Lung (tissue), 12 donors: Measurements from ENCODE around the gene TANGO6. TPM values are rescaled to one million over a fixed set of nuclear protein-coding genes. Genes with fewer than 3 reads are reported as not detected.

Experiments used
- ATAC-seq: fragments of 200-7000 bp; cut with Tn5 transposase; one replicate; pipeline ENCODE4 v1.9.1; 2020; ENCODE audit warnings: moderate number of reproducible peaks; ENCODE audit not compliant: insufficient read depth, low FRiP score
- DNase-seq, 3 donors: peaks; one replicate each; pipeline ENCODE4 v3.0.0-alpha.2; 2013 to 2017
- H3K27ac ChIP-seq, 2 donors: one replicate each; pipeline ENCODE4 v1.5.1; 2013; ENCODE audit warnings: mild to moderate bottlenecking in 2 of 2, moderate library complexity in 2 of 2, control low read depth in 1 of 2, inconsistent platforms in 1 of 2, low read depth in 1 of 2, low read length in 1 of 2
- H3K27me3 ChIP-seq, 3 donors: one replicate each; pipeline ENCODE4 v1.5.1; 2013; ENCODE audit warnings: low read length in 2 of 3; ENCODE audit not compliant: control insufficient read depth in 3 of 3, insufficient read depth in 3 of 3
- H3K36me3 ChIP-seq, 4 donors: one replicate each; pipeline ENCODE4 v1.5.1; 2013; ENCODE audit warnings: low read length in 4 of 4, mild to moderate bottlenecking in 1 of 4, moderate library complexity in 1 of 4; ENCODE audit not compliant: control insufficient read depth in 4 of 4, insufficient read depth in 4 of 4
- H3K4me1 ChIP-seq, 5 donors: one replicate each; pipeline ENCODE4 v1.5.1; 2013; ENCODE audit warnings: low read length in 5 of 5, mild to moderate bottlenecking in 2 of 5, moderate library complexity in 1 of 5; ENCODE audit not compliant: control insufficient read depth in 5 of 5, insufficient read depth in 5 of 5
- H3K4me3 ChIP-seq: one replicate; pipeline ENCODE4 v1.5.1; 2013; ENCODE audit warnings: mild to moderate bottlenecking, control low read depth, moderate library complexity
- H3K9ac ChIP-seq, 2 donors: one replicate each; pipeline ENCODE4 v1.5.1; 2013; ENCODE audit warnings: low read length in 2 of 2, control low read depth in 1 of 2; ENCODE audit not compliant: insufficient read depth in 1 of 2
- H3K9me3 ChIP-seq, 4 donors: one replicate each; pipeline ENCODE4 v1.5.1; 2013; ENCODE audit warnings: low read length in 3 of 4, mild to moderate bottlenecking in 1 of 4, moderate library complexity in 1 of 4; ENCODE audit not compliant: control insufficient read depth in 4 of 4, insufficient read depth in 3 of 4
- WGBS, 2 donors: extraction: QIAGEN DNeasy Blood & Tissue Kit; methylation state at CpG; one replicate each; pipeline ENCODE4 v1.1.7; 2013; 5-methylcytosine and 5-hydroxymethylcytosine counted together
- polyA plus RNA-seq, 2 donors: library from polyadenylated mRNA; stranded (reverse); fragments of 200-250 nt; gene quantifications; one replicate each; pipeline ENCODE4 v1.2.1, GENCODE V29; 2013
- total RNA-seq, 2 donors: library from RNA; depleted of rRNA in 1 of 2; stranded (reverse); fragments of >200 nt in 1 of 2; gene quantifications; one replicate each; pipeline ENCODE4 v1.2.1, GENCODE V29; 2014 to 2021
- TF ChIP-seq, protein P1 (sequence below): IDR thresholded peaks from 2 replicates; pipeline ENCODE4 v1.5.1; 2012; ENCODE audit warnings: mild to moderate bottlenecking; ENCODE audit errors: control extremely low read depth, extremely low read depth
- donor health status: control.
- donor health status: control.
- donor health status: Bipolar disorder and iron deficiency.
- donor health status: healthy.
- donor health status: DM: yes; HTN: yes; CAD: no.

TANGO6 gene
- total and polyA plus RNA-seq, 4 donors, result 2.3 to 19.3 (median 11.9) TPM

GRCh38 chr16:68997564-68997963 lies 154.2 kb downstream of the TANGO6 start:
- no peak overlapping the region for H3K9ac ChIP-seq
- DNase-seq (no peak), ATAC-seq (no peak)
- no peak overlapping the region for H3K4me3 ChIP-seq
- no peaks in the 10 kb centered on the region for H3K36me3 ChIP-seq
- no peaks in the 10 kb centered on the region for H3K27me3 ChIP-seq
- H3K27ac ChIP-seq, result no peak overlapping the region
- H3K4me1 ChIP-seq, result peaks cover 0 to 4% (median 0%) of the 10 kb centered on the region in 5 donors
- H3K9me3 ChIP-seq, result no peaks in the 10 kb centered on the region
- 92 to 94% methylated on average over 1 of the region's 1 CpG for WGBS, 2 donors
- TF ChIP-seq, protein P1, sequence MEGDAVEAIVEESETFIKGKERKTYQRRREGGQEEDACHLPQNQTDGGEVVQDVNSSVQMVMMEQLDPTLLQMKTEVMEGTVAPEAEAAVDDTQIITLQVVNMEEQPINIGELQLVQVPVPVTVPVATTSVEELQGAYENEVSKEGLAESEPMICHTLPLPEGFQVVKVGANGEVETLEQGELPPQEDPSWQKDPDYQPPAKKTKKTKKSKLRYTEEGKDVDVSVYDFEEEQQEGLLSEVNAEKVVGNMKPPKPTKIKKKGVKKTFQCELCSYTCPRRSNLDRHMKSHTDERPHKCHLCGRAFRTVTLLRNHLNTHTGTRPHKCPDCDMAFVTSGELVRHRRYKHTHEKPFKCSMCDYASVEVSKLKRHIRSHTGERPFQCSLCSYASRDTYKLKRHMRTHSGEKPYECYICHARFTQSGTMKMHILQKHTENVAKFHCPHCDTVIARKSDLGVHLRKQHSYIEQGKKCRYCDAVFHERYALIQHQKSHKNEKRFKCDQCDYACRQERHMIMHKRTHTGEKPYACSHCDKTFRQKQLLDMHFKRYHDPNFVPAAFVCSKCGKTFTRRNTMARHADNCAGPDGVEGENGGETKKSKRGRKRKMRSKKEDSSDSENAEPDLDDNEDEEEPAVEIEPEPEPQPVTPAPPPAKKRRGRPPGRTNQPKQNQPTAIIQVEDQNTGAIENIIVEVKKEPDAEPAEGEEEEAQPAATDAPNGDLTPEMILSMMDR, result no peak

DNA sequence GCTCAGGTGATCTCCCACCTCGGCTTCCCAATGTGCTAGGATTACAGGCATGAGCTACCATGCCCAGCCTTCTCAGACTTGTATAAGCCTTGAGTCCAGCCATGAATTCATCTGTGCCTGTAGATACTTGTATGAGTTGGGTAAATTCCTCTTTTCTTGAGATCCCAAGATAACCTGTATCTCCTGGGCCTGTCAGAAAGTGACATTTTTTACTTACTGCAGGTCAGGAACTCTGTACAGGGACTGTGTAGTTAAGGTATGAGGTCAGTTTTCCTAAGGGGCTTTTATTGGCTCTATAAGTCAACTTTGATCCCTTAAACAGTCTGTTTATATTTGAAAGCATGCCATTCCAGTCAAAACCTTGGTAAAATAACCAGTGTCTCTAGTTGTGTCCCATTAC lies 155.8 kb downstream of the TANGO6 start:
- H3K9ac ChIP-seq, result no peak overlapping the region
- TF ChIP-seq, protein P1, result no peak
- 95 to 97% methylated on average over 1 of the region's 1 CpG for WGBS, 2 donors
- H3K4me3 ChIP-seq, result no peak overlapping the region
- H3K27me3 ChIP-seq, result no peaks in the 10 kb centered on the region
- no peaks in the 10 kb centered on the region for H3K36me3 ChIP-seq
- H3K4me1 ChIP-seq, result peaks cover 0 to 4% (median 0%) of the 10 kb centered on the region in 5 donors
- DNase-seq (no peak), ATAC-seq (no peak)
- H3K9me3 ChIP-seq, result peaks cover 0 to 7% (median 0%) of the 10 kb centered on the region in 4 donors
- no peak overlapping the region for H3K27ac ChIP-seq

GRCh38 chr16:69003500-69003899 lies 160.2 kb downstream of the TANGO6 start:
- TF ChIP-seq, protein P1, result no peak
- H3K9ac ChIP-seq, result no peak overlapping the region
- ATAC-seq (no peak), DNase-seq (peak in 1 of 3 donors; percentile 14)
- no peaks in the 10 kb centered on the region for H3K4me1 ChIP-seq
- no peak overlapping the region for H3K27ac ChIP-seq
- peaks cover 0 to 7% (median 0%) of the 10 kb centered on the region in 4 donors for H3K9me3 ChIP-seq
- no peak overlapping the region for H3K4me3 ChIP-seq
- 89 to 92% methylated on average over 1 of the region's 1 CpG for WGBS, 2 donors
- H3K36me3 ChIP-seq, result no peaks in the 10 kb centered on the region
- H3K27me3 ChIP-seq, result no peaks in the 10 kb centered on the region
